HG03108 (cell line): Measurements from ENCODE around the gene HEBP2.

Source experiments
- ATAC-seq: cut with Tn5 transposase; IDR thresholded peaks from one replicate; pipeline ENCODE4 v1.9.1; 2021; ENCODE audit warnings: moderate library complexity; ENCODE audit not compliant: unreplicated experiment

Gene HEBP2

GRCh38 chr6:138451043-138451442 lies 47.0 kb downstream of the HEBP2 start:
- no peak for ATAC-seq

GRCh38 chr6:138454981-138455706 lies 51.1 kb downstream of the HEBP2 start:
- no peak for ATAC-seq

GRCh38 chr6:138455746-138456400 lies 51.9 kb downstream of the HEBP2 start:
- ATAC-seq: peak; percentile 95

- no peak for ATAC-seq
Measured at GRCh38 chr6:138456401-138456790, 52.4 kb downstream of the HEBP2 start.

- ATAC-seq: no peak
Measured at GRCh38 chr6:138461647-138462046, 57.6 kb downstream of the HEBP2 start.

GRCh38 chr6:138464085-138464484 lies 60.1 kb downstream of the HEBP2 start:
- no peak for ATAC-seq

GRCh38 chr6:138465007-138465645 lies 61.1 kb downstream of the HEBP2 start:
- ATAC-seq: no peak

- no peak for ATAC-seq
Measured at GRCh38 chr6:138467901-138468300, 63.9 kb downstream of the HEBP2 start.

GRCh38 chr6:138468320-138469015 lies 64.4 kb downstream of the HEBP2 start:
- no peak for ATAC-seq
